Eye (tissue), 1 donor: ENCODE data around the gene TBXA2R.
"Not testable (repeated sequence)": the region's sequence is repeated elsewhere in the genome, so short reads cannot be mapped to it uniquely, and the experiment has no call there.

ENCODE experiments used
- DNase-seq: peaks from one replicate; pipeline ENCODE4 v3.0.0-alpha.2; 2015

The TBXA2R gene

GRCh38 chr19:3576696-3577443, 29.8 kb downstream of the TBXA2R start:
- DNase-seq: peak; percentile 77

- no peak for DNase-seq
These were observed 30.6 kb downstream of the TBXA2R start for GRCh38 chr19:3575949-3576673.

GRCh38 chr19:3575260-3575741, 31.4 kb downstream of the TBXA2R start:
- DNase-seq: no peak

GRCh38 chr19:3573858-3574637, 32.6 kb downstream of the TBXA2R start:
- DNase-seq: peak; percentile 90

GRCh38 chr19:3573162-3573857, 33.4 kb downstream of the TBXA2R start:
- no peak for DNase-seq

- no peak for DNase-seq
These were observed 33.9 kb downstream of the TBXA2R start, which contains the start of gene HMG20B for GRCh38 chr19:3572855-3573161. Gene HMG20B (plus strand): TSS chr19:3572944. CDS start chr19:3573310, 366 bp downstream.

- peak; percentile 99 for DNase-seq
These were observed 34.4 kb downstream of the TBXA2R start for GRCh38 chr19:3572132-3572854.

GRCh38 chr19:3570606-3571011, 36.1 kb downstream of the TBXA2R start:
- DNase-seq: no peak

- not testable (repeated sequence) for DNase-seq
These were observed 36.6 kb downstream of the TBXA2R start for GRCh38 chr19:3570042-3570441.

GRCh38 chr19:3565139-3565538, 41.5 kb downstream of the TBXA2R start:
- no peak for DNase-seq

- no peak for DNase-seq
These were observed 42.8 kb downstream of the TBXA2R start for GRCh38 chr19:3563709-3564524.

GRCh38 chr19:3557461-3558248, 49.0 kb downstream of the TBXA2R start, which contains the start of gene MFSD12:
Gene MFSD12 (minus strand): TSS chr19:3557586. CDS start chr19:3557403, 183 bp downstream.
- peak; percentile 97 for DNase-seq

- DNase-seq: no peak
These were observed 49.7 kb downstream of the TBXA2R start for GRCh38 chr19:3556978-3557460.

GRCh38 chr19:3556423-3556977, 50.2 kb downstream of the TBXA2R start:
- no peak for DNase-seq

GRCh38 chr19:3555653-3556422, 50.8 kb downstream of the TBXA2R start:
- DNase-seq: no peak

- no peak for DNase-seq
These were observed 52.2 kb downstream of the TBXA2R start for GRCh38 chr19:3554254-3555083.

GRCh38 chr19:3551792-3552095, 54.9 kb downstream of the TBXA2R start:
- no peak for DNase-seq
